OCI-LY7 (cell line): ENCODE measurements around the gene ATE1.

ENCODE experiments used
- EZH2phosphoT487 ChIP-seq: fragments of 200-600 bp; sonication (generic); IDR thresholded peaks from 2 replicates; pipeline ENCODE4 v1.6.1; 2018; ENCODE audit warnings: low read depth, borderline replicate concordance, mild to moderate bottlenecking, mixed run types, antibody characterized with exemption, low read length, moderate library complexity, mixed read lengths
- TF ChIP-seq, protein P1 (sequence below): fragments of 200-600 bp; sonication (generic); conservative IDR thresholded peaks from 2 replicates; pipeline ENCODE4 v1.5.1; 2014; ENCODE audit warnings: mild to moderate bottlenecking, antibody characterized with exemption, low read length, moderate library complexity, mixed read lengths

DNA sequence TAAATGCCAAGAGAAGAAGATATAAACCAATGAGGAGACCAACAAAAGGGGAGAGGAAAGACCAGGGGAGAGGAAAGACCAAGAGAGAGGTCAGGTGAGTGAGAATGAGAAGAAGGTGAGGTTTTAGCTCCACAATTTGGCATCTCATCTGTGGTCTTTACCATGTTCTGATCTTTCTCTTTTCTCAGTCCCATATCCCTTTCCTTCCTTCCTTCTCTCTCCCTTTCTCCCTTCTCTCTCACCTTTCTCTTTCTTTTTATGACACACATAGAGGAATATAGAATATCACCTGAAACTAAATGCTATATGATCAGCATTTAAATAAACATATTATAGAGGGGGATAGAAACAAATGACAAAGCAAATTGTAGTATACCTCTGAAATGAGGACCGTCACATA, 57.4 kb downstream of the ATE1 start:
- TF ChIP-seq, protein P1, sequence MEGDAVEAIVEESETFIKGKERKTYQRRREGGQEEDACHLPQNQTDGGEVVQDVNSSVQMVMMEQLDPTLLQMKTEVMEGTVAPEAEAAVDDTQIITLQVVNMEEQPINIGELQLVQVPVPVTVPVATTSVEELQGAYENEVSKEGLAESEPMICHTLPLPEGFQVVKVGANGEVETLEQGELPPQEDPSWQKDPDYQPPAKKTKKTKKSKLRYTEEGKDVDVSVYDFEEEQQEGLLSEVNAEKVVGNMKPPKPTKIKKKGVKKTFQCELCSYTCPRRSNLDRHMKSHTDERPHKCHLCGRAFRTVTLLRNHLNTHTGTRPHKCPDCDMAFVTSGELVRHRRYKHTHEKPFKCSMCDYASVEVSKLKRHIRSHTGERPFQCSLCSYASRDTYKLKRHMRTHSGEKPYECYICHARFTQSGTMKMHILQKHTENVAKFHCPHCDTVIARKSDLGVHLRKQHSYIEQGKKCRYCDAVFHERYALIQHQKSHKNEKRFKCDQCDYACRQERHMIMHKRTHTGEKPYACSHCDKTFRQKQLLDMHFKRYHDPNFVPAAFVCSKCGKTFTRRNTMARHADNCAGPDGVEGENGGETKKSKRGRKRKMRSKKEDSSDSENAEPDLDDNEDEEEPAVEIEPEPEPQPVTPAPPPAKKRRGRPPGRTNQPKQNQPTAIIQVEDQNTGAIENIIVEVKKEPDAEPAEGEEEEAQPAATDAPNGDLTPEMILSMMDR: no peak
- TF ChIP-seq EZH2phosphoT487: no peak
